Left renal cortex interstitium (tissue), 4 donors: ENCODE measurements around the gene BACE2. TPM values are rescaled to one million over a fixed set of nuclear protein-coding genes. Genes with fewer than 3 reads are reported as not detected.

Experiments
- DNase-seq, 4 donors: peaks; one replicate each; pipeline ENCODE4 v3.0.0-alpha.2; 2013; ENCODE audit warnings: low read depth in 4 of 4, low spot score in 2 of 4, missing footprints in 1 of 4
- polyA plus RNA-seq, 4 donors: library from polyadenylated mRNA; unstranded; fragments of 120-200 nt; gene quantifications; one replicate each; pipeline ENCODE4 v1.2.1, GENCODE V29; 2013; ENCODE audit not compliant: insufficient read length in 4 of 4

The BACE2 gene
- polyA plus RNA-seq, 4 donors = 24.6 to 34.0 (median 28.6) TPM

DNA sequence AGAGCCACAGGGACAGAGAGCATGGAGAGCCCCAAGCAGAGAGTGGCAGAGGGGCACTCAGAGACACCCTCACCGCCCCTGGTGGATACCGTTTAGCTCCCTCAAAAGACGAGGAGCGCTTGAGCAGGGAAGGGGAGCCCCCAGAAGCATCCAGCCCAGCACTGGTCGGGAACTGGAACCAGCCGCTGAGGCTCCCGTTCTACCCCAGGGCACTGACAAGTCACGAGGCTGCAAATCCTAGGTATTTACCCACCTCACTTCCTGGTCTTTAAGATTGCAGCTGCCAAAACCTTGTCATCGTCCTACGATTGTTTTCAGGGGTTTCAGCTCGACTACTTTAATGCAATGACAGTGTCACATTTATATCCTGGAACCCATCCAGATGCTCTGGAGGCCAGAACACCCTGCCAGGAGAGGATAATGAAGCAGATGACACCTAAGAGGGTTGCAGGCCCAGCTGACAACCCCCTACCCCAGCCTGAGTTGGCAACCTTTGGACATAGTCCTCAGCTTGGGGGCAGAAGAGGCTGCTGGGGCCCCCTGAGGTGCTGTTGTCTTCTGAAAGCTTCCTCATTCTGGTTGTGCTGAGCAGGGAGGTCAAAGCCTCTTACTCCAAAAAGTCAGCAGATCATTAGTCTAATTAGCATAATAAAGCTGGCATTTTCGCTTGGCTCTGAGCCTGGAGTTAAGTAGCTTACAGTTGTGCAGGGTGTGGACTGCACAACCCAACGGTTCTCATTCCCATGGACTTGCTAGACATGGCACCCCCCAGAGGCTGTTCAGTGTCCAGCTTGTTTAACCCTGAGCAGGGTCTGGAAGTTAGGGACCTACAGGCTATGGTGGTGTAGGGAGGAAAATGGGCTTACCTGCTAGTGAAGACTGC, 20.6 kb upstream of the BACE2 start:
- no peak for DNase-seq

DNA sequence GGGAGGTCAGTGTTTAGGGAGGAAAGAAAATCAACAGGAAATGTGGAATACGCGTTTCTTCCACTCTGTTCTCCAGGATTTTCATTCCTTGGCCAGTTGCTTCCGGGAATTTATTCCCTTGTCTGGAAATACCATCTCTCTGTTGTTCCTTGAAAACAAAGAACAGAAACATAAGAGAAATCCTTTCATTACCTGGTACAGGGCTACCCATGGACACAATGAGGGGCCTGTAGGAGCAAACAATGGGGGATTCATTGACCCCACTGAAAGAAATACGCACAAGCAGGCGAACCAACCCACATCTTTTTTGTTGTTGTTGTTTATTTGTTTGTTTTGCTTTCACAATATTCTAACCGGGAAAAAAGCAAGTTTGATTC, 20.0 kb upstream of the BACE2 start:
- no peak for DNase-seq

DNA sequence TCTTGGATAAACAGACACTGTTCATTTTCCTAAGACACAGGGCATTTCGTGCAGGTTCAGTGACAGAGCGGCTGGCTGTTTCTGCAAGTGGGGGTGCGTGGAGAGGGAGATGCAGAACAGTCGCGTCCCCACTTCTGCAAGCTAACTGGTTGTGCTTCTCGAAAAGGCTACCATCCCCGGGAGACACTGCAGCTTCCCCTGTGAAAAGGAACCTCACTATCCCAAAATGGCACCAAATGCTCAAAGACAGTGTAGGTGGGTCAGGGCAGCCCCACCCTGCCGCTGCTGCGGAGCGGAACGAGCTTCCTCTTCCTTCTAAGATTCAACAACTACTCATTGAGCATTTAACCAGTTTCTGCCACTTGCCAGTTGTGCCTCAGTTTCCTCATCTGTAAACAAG, 19.2 kb upstream of the BACE2 start:
- no peak for DNase-seq

DNA sequence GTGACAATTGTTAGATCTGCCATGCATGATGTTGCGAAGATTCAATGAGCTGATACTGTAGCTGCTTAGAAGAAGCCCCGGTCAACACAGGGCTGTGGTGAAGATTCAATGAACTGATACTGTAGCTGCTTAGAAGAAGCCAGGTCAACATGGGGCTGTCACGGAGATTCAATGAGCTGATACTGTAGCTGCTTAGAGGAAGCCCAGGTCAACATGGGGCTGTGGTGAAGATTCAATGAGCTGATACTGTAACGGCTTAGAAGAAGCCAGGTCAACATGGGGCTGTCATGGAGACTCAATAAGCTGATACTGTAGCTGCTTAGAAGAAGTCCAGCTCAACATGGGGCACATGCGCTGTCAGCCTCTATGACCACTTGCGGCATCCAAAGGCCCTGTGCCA, 18.8 kb upstream of the BACE2 start:
- DNase-seq = no peak

DNA sequence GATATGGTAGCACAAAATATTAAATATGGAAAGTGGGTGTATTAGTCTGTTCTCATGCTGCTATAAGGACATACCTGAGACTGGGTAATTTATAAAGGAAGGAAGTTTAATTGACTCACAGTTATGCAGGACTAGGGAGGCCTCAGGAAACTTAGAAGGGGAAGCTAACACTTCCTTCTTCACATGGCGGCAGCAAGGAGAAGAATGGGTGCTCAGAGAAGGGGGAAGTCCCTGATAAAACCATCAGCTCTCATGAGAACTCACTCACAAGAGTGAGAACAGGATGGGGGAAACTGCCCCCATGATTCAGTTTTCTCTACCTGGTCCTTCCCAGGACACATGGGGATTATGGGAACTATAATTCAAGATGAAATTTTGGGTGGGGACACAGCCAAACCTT, 15.8 kb upstream of the BACE2 start:
- no peak for DNase-seq

DNA sequence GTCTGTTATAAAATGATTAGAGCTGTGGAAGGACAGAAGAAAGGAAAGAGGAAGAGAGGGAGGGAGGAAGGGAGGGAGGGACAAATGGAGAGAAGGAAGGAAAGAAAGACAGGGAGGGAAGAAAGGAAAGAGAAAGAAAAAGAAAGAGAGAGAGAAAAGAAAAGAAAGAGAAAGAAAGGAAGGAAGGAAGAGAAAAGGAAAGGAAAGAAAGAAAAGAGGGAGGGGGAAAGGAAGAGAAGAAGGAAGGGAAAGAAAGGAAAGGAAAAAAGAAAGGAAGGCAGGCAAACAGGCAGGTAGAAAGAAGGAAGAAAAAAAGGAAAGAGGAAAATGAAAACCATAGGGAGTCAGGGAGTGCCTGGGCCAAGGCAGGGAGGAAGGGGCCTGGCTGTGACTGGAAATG, 14.5 kb upstream of the BACE2 start:
- DNase-seq = no peak

DNA sequence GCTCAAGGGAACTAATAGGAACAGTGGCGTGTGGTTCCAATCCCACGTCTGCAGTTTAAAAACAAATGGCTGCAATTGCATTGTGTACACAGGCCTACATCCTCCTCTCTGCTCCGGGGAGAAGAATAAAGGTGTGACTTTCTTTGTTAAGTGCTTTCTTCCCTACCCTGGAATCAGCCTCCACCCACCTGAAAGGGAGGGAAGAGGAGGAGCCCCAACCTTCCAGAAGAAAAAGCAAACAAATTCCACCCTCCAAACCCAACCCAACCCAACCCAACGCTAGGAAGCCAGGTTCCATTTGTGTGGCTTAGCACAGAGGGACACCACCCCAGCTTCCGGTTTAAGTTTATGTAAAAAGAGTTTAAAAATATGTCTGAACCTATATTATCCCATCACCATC, 11.8 kb upstream of the BACE2 start:
- no peak for DNase-seq

DNA sequence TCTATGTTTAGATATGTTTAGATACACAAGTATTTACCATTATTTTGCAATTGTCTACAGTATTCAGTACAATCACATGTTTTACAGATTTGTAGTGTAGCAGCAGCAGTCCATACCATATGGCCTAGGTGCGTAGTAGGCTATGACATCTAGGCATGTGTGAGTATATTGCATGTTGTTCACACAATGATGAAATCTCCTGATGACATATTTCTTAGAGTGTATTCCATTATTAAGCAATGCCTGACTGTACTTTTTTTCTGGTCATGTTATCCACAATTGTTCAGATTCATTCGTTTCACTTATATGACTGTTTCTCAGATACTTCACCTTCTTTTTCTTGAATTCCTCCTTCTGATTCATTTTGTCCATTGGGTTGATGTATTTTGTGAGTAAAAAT, 9.9 kb upstream of the BACE2 start:
- no peak for DNase-seq

DNA sequence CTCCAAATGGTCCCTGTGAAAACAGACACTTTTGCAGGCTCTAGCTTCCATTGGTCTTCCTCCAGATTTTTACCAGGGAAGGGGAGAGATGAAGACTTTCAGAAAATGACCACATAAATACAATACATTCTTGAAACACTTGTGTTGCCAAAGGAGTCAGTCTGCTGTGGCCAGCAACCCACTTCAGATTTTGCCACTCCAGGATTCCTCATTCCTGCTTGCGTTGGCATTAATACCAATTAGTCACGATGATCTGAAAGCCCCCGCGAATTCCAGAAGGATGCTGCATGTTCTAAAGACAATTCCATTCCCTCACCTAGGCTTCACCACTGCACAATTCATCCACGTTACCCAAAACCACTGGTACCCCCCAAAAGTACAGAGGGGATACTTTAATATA, 7.9 kb upstream of the BACE2 start:
- no peak for DNase-seq

DNA sequence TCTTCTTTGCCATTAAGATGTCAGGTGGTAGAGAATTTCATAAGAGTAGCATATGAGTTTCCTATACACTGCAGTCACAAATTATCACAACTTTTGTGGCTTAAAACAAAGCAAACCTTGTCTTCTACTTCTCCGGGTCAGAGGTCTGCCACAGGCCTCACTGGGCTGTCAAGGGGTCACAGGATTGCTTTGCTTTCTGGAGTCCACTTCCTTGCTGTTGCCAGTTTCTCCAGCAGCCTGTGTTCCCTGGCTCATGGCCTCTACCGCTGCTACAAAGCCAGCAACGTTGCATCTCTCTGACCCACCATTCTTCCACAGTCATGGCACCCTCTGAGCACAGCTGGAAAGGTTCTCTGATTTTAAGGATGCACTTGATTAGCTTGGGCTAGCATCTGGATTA, 6.5 kb upstream of the BACE2 start:
- DNase-seq = no peak

DNA sequence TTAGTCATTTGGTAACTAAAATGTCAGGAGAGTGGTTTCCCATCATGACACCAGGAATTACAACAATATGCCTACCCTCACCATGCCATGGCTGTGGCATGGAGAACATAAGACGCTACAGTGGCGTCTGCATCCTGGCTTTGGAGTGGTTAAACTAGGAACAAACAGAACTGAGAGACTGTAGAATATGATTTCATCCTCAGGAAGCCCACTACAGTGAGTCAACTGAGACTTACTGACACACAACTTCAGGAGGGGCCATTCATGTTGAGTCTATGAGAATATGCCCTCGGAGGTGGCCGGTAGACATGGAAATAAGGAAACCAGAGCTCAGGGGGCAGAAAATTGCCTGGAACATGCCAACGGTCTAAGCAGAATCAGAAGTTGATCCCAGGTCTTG, 5.9 kb upstream of the BACE2 start:
- no peak for DNase-seq

DNA sequence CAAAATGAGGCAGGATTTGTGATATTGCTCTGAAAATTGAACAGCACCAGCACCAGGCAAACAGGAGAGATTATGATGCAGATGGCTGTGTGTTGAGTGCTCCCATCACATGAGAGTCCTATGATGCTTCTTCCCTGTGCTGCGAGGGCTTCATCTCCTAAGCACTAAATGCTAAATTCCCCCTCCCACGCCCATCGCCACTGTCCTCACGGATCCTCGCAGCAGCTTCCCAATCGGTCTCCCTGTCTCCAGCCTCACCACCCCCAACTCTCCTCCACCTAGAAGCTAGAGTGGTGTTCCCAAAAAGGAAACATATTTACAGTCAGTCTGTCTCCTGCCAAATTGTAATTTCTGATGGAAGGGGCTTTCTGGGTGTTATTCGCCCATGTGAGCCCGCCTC, 4.9 kb upstream of the BACE2 start:
- DNase-seq = no peak

DNA sequence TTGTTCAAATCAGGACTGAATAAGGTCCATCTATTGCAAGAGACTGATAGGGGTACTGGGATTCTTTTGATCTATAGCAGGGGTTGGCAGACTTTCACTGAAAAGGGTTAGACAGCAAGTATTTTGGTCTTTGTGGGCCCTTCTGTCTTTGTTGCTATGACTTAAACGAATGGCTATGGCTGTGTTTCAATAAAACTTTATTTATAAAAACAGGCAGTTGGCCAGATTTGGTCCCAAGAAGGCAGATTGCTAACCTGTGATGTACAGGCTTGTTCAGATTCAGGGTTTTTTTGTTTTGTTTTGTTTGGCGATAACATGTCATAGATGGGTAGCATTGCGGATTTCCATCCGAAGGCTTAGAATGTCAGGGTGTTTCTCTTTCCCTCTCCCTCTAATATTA, 3.9 kb upstream of the BACE2 start:
- no peak for DNase-seq

DNA sequence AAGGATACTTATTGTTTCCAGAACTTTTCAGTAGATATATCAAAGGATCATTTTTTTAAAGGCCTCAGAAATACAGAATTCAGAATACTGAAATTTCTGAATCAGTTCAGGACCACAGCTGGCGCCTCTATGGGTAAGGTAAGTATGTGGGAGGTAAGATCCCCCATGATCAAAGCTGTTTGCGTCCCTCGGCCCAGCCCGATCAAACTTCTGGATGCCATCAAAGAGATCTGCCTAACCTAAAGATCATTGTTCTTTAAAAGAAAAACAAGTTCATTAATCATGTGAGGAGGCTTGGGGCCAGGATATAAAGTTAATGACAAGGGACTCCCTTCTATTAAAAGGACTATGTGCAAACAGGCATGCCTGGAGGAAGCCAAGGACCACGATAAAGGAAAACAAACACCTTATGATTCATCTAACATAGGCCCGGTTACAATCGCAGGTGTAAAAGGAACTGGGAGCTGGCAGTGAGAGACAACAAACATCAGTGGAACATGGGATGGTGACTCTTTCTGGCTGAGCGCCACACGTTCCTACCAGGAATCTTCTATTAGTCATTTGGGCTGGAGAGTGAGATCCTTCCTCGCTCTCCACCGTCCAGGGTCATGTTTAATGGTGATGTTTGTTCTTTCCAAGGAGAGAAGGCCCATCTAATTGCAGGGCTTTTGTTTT, 2.8 kb upstream of the BACE2 start:
- DNase-seq = no peak

DNA sequence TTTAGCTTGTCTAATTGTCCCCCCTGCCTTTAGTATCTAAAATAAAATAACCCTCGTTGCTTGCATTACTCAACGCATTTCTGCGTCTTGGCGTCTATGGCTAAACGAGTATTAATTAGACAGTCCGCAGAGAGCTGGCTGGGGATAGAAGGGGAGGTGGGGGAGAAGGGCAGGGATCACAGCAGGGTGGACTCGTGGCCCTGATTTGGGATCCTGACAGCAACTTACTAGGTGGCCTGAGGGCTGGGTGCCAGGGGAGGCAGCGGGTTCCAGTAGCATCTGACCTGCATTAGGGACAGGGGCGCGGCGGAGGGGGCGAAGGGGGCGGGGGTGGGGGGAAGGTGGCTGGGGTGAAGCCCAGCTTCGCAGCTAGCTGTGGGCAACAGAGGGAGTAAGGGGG, 1.1 kb upstream of the BACE2 start:
- no peak for DNase-seq

DNA sequence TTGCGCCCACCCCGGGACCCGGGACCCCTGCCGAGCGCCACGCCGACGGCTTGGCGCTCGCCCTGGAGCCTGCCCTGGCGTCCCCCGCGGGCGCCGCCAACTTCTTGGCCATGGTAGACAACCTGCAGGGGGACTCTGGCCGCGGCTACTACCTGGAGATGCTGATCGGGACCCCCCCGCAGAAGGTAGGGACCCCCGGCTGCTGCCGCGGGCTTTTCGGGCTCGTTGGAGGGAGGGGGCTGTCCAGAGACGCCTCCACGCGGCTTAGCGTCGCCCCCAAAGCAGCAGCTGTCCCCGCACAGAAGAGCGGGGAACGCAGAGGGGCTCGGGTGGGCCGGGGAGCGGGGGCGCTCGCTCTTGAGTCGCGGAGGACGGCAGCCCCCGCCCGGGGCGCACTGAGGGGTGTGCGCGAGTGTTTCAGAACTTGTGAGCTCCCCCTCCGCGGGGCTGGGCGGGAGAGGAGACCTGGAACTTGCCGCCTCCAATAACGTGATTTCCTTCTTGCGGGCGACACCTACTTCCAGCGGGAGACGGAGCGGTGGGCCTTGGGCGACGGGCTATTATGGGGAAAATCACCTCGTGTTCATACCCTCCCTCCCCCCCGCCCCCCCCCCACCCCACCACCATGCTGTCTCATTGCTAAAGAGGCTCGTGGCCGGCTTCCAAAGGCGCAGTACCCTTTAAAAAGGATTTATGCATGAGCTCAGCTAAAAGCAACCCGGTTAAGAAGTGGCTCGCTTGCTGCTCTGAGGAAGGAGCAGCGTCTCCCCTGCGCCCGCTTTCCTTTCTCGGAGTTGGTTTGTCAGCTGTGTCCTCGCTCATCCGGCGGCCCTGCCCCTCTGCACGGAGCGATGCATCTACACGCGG, 664 bp downstream of the BACE2 start:
- peak in 1 of 4 donors; percentile 32 for DNase-seq

DNA sequence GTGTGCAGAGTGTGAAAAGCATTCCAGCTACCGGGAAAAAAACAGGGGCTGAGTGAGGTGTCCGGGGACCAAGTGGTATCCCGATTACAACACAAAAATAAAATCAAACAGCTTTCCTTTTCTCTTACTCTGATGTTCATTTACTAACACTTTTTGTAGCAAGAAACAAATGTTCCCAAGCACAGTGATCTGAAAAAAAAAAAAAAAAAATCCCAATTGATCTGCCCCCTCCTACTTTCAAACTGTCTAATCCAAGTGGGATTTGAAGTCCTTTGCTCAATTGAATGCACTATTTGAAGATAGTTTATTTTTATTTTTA, 1.3 kb downstream of the BACE2 start:
- no peak for DNase-seq

DNA sequence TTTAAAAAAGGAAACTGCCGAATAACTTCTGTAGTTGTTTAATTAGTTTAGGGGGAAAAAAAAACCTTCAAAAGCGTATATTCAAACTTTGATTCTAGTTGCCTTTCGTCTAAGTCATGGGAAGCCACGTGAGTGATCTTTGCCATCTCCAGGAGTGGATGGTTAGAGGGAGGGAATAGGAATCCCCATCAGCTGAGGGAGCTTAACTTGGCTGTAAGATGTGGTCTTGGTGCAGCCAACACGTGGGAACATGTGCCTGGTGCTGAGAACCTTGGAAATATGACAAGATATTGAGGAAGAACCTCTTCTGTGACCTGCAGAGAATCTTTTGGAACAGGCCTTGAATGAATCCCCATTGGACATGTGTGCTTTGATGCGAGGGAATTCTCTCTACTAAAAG, 1.7 kb downstream of the BACE2 start:
- no peak for DNase-seq

DNA sequence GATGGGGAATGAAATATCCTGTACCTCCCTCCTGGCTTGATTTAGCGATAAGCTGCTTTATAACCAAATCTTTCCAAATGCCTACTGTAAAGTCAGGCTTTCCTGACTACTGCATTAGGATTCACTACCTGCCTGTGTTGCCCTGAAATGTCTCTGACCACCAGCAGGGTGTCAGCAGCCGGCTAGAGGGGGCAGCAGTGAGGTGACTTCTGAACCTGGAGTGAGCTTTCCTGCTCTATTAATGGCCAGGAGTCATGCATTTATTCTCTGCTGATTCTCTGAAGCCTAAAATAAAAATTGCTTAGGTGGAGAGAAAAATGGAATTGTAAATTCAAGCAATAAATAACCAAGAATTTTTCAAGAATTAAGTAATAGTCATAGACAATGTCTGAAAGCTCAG, 2.5 kb downstream of the BACE2 start:
- no peak for DNase-seq

DNA sequence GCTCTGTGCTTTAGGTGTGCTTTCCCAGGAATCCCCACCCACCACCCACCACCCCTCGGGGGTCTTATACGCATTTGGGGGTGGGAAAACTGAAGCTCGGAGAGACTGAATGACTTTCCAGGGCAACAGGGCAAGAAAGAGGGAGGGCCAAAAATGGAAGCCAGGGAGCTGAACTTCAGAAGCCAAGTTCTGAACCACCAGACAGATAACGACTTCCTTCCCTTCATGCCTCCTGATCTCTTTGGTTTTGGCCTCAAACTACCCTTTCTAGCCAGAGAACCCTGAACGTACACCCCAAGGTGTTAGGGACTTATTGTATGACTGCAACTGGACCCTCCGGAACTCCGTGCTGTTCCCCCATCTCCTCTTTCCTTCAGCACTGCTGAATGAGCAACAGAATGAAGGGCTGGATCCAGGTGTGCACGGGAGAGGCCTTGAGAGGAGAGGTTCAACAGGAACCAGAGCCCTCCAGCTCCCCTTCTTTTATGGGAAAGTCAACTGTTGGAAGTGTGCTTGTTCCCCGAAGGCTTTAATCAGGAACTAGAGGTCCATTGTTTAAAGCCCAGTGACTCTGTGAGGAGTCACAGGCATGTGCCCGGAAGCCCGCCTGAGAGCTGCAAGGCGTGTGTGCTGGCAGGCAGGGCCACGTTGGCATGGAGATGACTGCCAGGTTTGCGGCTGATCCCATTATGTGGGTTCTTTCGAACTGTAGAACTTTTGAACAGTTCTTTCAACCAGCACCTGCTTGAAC, 3.1 kb downstream of the BACE2 start:
- DNase-seq = no peak

DNA sequence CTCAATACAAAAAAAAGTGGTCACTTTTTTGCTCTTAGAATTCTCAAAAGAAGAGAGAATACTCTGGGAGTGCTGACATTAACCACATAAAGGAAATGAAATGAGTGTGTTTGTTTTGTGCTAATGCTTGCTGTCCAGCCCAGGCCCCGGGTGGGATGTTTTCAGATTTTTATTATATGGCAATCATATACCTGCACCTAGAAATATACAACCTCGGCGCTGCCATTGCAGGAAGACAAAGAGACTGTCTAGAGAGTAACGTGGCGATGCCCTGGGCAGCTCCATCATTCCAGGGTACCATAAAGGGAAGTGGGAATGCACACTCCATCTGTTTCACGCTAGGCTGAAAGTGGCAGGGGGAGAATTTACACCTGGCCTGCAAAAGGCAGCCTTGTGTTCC, 7.1 kb downstream of the BACE2 start:
- DNase-seq = no peak
